Vagina (tissue), 2 donors: Measurements from ENCODE around the gene CHMP1B. TPM values are rescaled to one million over a fixed set of nuclear protein-coding genes. Genes with fewer than 3 reads are reported as not detected.

Experiments used
- DNase-seq, 2 donors: peaks; one replicate each; pipeline ENCODE4 v3.0.0-alpha.2; 2017; ENCODE audit errors: extremely low spot score in 2 of 2
- H3K27ac ChIP-seq: fragments of 200-600 bp; sonication (generic); one replicate; pipeline ENCODE4 v1.5.1; 2019
- H3K27me3 ChIP-seq: fragments of 200-600 bp; sonication (generic); one replicate; pipeline ENCODE4 v1.5.1; 2019
- H3K36me3 ChIP-seq, 2 donors: fragments of 200-600 bp; sonication (generic); one replicate each; pipeline ENCODE4 v1.5.1; 2017 to 2019
- H3K4me1 ChIP-seq: fragments of 200-600 bp; sonication (generic); one replicate; pipeline ENCODE4 v1.5.1; 2019
- H3K4me3 ChIP-seq, 2 donors: fragments of 200-600 bp; sonication (generic); 1 replicate in 1 of 2; 2 replicates in 1 of 2; pipeline ENCODE4 v1.5.1; 2016 to 2019
- H3K9me3 ChIP-seq: fragments of 200-600 bp; sonication (generic); one replicate; pipeline ENCODE4 v1.5.1; 2019
- POLR2A ChIP-seq, 2 donors: fragments of 450-650 bp; IDR thresholded peaks; one replicate each; pipeline ENCODE4 v1.6.1; 2017; ENCODE audit warnings: antibody characterized with exemption in 2 of 2, mild to moderate bottlenecking in 2 of 2, moderate library complexity in 2 of 2
- POLR2AphosphoS5 ChIP-seq, 2 donors: sonication (generic); formaldehyde crosslinking; IDR thresholded peaks; one replicate each; pipeline ENCODE4 v1.9.0; 2017; ENCODE audit warnings: antibody characterized with exemption in 2 of 2, mild to moderate bottlenecking in 2 of 2, low read depth in 1 of 2; ENCODE audit not compliant: insufficient read depth in 1 of 2
- intact Hi-C: fragments of 100-400 bp; cut with DNase I; formaldehyde crosslinking; loops from one replicate; pipeline ENCODE4 v1.15.1; 2023
- total RNA-seq: library from RNA; depleted of rRNA; stranded (reverse); fragments of >200 nt; gene quantifications from one replicate; pipeline ENCODE4 v1.2.3, GENCODE V29; 2016
- TF ChIP-seq, protein P1 (sequence below), 3 experiments: fragments of 450-650 bp in 2 of 3; fragments of 200-600 bp in 1 of 3; sonication (generic) in 1 of 3; IDR thresholded peaks; one replicate each; pipeline ENCODE4 v1.5.1; 2017 to 2019; ENCODE audit warnings: antibody characterized with exemption in 3 of 3, mild to moderate bottlenecking in 2 of 3, moderate library complexity in 2 of 3

Gene CHMP1B
- total RNA-seq, 1 donor from 2014 or later: 44.7 TPM

DNA sequence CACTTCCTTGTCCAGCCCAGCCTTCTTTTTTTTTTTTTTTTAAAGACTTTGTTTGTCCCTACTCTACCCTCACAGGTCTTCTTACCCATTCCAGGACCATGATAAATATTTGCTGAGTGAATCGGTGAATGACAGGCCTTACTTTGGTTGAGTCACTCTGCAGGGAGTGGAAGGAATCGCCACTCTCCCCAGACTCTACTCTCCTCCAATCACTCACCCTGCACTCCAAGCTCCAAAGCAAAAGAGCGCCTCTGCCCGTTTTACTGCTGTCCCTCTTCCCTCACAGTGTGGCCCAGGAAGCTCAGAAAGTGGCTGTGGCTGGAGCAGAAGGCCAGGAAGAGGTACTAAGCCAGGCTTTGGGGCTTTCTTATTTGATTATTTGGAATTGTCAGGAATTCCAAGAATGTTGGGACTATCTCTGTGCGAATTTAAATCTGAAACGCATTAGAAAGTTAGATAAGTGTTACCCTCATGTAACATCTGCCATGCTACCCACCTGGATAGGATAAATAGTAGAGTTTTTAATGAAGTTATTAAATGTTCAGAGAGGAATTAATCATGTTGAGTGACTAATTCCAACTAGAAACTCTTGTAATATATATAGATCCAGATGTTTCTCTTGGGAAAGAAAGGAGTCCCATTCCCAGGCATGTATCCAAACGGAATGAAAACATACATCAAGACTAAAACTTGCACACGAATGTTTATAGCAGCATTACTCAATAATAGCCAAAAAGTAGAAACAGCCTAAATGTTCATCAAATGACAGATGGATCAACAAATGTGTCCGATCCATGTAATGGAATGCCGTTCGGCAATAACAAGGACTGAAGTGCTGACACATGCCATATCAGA lies 43.0 kb upstream of the CHMP1B start:
- Histone ChIP-seq H3K4me1 (no peaks in the 10 kb centered on the region), H3K27ac (no peak overlapping the region), H3K9me3 (no peaks in the 10 kb centered on the region), H3K36me3 (no peaks in the 10 kb centered on the region), H3K4me3 (no peak overlapping the region), H3K27me3 (no peaks in the 10 kb centered on the region)
- intact Hi-C loops: no loop called here
- TF ChIP-seq POLR2A (IDR thresholded peaks at IDR 0.05) (no peak), POLR2AphosphoS5 (IDR thresholded peaks at IDR 0.05; ENCODE audit: insufficient read depth in 1 of 2, low read depth in 1 of 2) (no peak)
- TF ChIP-seq, protein P1, sequence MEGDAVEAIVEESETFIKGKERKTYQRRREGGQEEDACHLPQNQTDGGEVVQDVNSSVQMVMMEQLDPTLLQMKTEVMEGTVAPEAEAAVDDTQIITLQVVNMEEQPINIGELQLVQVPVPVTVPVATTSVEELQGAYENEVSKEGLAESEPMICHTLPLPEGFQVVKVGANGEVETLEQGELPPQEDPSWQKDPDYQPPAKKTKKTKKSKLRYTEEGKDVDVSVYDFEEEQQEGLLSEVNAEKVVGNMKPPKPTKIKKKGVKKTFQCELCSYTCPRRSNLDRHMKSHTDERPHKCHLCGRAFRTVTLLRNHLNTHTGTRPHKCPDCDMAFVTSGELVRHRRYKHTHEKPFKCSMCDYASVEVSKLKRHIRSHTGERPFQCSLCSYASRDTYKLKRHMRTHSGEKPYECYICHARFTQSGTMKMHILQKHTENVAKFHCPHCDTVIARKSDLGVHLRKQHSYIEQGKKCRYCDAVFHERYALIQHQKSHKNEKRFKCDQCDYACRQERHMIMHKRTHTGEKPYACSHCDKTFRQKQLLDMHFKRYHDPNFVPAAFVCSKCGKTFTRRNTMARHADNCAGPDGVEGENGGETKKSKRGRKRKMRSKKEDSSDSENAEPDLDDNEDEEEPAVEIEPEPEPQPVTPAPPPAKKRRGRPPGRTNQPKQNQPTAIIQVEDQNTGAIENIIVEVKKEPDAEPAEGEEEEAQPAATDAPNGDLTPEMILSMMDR (IDR thresholded peaks at IDR 0.05): no peak
- no peak for DNase-seq

DNA sequence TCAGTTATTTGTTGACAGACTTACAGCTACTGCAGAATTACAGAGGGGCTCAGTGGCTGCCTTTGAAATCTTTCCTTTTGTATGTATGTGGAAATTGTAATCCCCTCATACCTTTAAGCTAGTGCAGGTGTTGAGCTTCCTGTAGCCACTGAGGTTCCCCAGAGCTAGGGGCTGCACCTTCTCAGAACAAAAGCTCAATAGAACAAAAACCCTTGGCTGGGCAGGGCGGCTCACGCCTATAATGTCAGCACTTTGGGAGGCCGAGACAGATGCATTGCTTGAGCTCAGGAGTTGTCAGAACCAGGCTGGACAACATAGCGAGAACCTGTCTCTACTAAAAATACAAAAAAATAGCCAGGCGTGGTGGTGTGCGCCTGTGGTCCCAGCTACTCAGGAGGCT lies 41.3 kb upstream of the CHMP1B start:
- H3K4me3 ChIP-seq: no peak overlapping the region
- TF ChIP-seq POLR2AphosphoS5 (IDR thresholded peaks at IDR 0.05; ENCODE audit: insufficient read depth in 1 of 2, low read depth in 1 of 2): no peak
- TF ChIP-seq, protein P1 (IDR thresholded peaks at IDR 0.05): no peak
- no peak for TF ChIP-seq POLR2A (IDR thresholded peaks at IDR 0.05)

DNA sequence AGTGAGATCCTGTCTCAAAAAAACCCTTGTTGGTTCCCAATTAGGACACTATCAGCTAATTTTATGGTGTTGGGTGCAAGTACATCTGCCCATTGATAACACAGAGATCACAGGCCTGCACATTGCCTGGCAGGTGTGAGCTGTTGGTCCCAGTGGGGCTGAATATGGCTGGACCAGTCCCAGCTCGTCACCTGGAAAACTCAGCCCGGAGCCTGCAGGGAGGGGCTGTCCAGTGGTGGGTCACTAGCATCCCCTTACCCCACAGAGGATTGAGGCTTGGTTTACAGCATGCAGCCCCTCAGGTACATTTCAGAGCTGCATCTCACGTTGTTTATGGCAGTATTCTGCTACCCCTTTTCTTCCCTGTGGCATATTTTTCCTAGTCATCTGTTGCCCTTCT lies 40.8 kb upstream of the CHMP1B start:
- Histone ChIP-seq H3K27ac (no peak overlapping the region), H3K9me3 (no peaks in the 10 kb centered on the region), H3K4me1 (no peaks in the 10 kb centered on the region), H3K36me3 (no peaks in the 10 kb centered on the region), H3K27me3 (no peaks in the 10 kb centered on the region), H3K4me3 (no peak overlapping the region)
- intact Hi-C loops: no loop called here
- no peak for TF ChIP-seq POLR2AphosphoS5 (IDR thresholded peaks at IDR 0.05; ENCODE audit: insufficient read depth in 1 of 2, low read depth in 1 of 2)
- TF ChIP-seq POLR2A (IDR thresholded peaks at IDR 0.05): no peak
- TF ChIP-seq, protein P1 (IDR thresholded peaks at IDR 0.05): no peak
- DNase-seq: no peak

More for the DNA sequence above, 41.3 kb upstream of the CHMP1B start:
- DNase-seq: no peak
- Histone ChIP-seq H3K36me3 (no peaks in the 10 kb centered on the region), H3K4me1 (no peaks in the 10 kb centered on the region), H3K9me3 (no peaks in the 10 kb centered on the region), H3K27me3 (no peaks in the 10 kb centered on the region), H3K27ac (no peak overlapping the region)
- intact Hi-C loops: no loop called here

DNA sequence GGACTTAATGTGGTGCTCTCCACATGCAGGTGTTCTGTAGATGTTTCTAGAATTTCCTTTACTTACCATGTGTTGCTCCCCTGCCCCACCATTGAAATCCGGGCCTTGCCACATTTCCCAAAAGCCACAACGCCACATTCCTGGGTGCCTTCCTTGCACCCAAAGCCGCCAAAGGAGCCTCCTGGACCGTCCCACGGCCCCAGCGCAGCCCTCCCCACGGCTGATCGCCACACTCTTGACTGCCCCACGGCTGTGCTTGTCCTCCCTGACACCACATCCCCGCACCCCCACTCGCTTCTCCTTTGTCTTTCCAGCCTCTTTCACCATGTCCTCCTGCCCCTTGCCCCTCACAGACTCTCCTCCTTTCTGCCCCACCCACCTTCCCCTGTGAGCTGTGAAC lies 40.2 kb upstream of the CHMP1B start:
- no peaks in the 10 kb centered on the region for H3K9me3 ChIP-seq
- no peak overlapping the region for H3K4me3 ChIP-seq
- H3K4me1 ChIP-seq: no peaks in the 10 kb centered on the region
- TF ChIP-seq, protein P1 (IDR thresholded peaks at IDR 0.05): no peak
- TF ChIP-seq POLR2A (IDR thresholded peaks at IDR 0.05): no peak
- TF ChIP-seq POLR2AphosphoS5 (IDR thresholded peaks at IDR 0.05; ENCODE audit: insufficient read depth in 1 of 2, low read depth in 1 of 2): no peak
- no peaks in the 10 kb centered on the region for H3K36me3 ChIP-seq
- intact Hi-C loops: no loop called here
- no peaks in the 10 kb centered on the region for H3K27me3 ChIP-seq
- DNase-seq: no peak
- no peak overlapping the region for H3K27ac ChIP-seq

DNA sequence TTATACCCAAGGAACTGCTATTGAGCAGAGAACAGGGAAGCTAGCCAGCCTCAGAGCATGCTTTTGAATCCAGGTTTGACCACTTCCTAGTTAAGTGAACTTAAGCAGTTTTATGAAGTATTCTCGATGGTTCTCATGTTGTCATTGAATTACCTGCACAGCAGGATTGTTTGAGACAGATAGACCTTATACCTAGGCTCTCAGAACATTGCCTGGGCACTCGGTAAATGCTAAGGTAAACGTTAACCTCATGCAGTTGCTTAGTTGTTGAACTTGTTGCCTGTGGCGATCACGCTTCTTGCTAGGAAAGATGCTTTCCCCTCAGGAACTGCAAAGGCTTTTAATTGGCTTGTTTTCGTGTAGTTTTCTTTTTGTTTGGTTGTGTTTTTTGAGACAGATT lies 34.0 kb upstream of the CHMP1B start:
- intact Hi-C loops: no loop called here
- DNase-seq: no peak
- no peak for TF ChIP-seq POLR2AphosphoS5 (IDR thresholded peaks at IDR 0.05; ENCODE audit: insufficient read depth in 1 of 2, low read depth in 1 of 2)
- TF ChIP-seq, protein P1 (IDR thresholded peaks at IDR 0.05): no peak
- no peak for TF ChIP-seq POLR2A (IDR thresholded peaks at IDR 0.05)
- no peak overlapping the region for H3K27ac ChIP-seq
- H3K4me3 ChIP-seq: no peak overlapping the region
- no peaks in the 10 kb centered on the region for H3K9me3 ChIP-seq
- no peaks in the 10 kb centered on the region for H3K27me3 ChIP-seq
- H3K36me3 ChIP-seq: no peaks in the 10 kb centered on the region
- H3K4me1 ChIP-seq: no peaks in the 10 kb centered on the region
